ENCODE measurements around the gene LDLRAD3. TPM values are rescaled to one million over a fixed set of nuclear protein-coding genes. Genes with fewer than 3 reads are reported as not detected.

The LDLRAD3 gene
- total RNA-seq, 1 experiment from 2014 or later, result 19.0 TPM

DNA sequence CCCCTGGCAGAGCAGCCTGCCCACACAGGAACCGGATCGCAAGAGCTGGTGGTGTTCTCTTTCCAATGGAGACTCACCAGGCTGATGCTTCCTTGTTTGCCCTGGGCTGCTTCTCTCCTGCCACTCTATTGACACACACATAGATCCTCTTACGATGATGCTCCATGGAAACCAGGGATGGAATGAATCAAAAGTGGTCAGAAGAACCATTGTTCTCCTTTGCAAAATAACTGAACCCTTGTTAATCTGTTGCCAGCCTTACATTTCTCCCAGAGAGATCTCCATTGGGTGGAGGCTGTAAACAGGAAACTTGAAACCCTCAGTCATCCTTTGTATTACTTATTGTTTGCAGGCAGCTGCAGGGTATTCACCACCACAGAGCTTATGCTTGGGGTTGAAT, 24.6 kb upstream of the LDLRAD3 start:
- ChIA-PET CTCF (no interaction called here), POLR2A (no interaction called here), RAD21 (ENCODE audit: low non-redundant PET in 1 of 2, low total read pairs in 2 of 2, uncharacterized antibody in 2 of 2, unreplicated experiment in 2 of 2) (no interaction called here)
- intact Hi-C loops (cut with micrococcal nuclease), result no loop called here
- no peak overlapping the region for H2AFZ ChIP-seq (ENCODE audit: low read depth, low read length, poor library complexity, severe bottlenecking)
- no peak overlapping the region for H3K4me2 ChIP-seq (ENCODE audit: low read length)
- no peak overlapping the region for H3K4me3 ChIP-seq (replicated peaks in 1 of 2; ENCODE audit: low read depth in 1 of 2, low read length in 2 of 2)
- no peak for DNase-seq (ENCODE audit: low read depth, low spot score)
- H3K36me3 ChIP-seq (ENCODE audit: control insufficient read depth in 1 of 2, insufficient read depth in 2 of 2, low read length in 2 of 2), result no peaks in the 10 kb centered on the region
- no peak overlapping the region for H3K27ac ChIP-seq (ENCODE audit: low read depth, low read length)
- H3K27me3 ChIP-seq (ENCODE audit: insufficient read depth, low read length), result 0 out of 2 replicates have a peak, but pooled peaks cover 13% of the 10 kb centered on the region
- TF ChIP-seq JUND (IDR thresholded peaks at IDR 0.05) (no peak), POLR2A (IDR thresholded peaks at IDR 0.05; ENCODE audit: borderline replicate concordance, extremely low read depth, insufficient read depth, insufficient read length) (no peak), ZFX (IDR thresholded peaks at IDR 0.05) (no peak), RAD21 (IDR thresholded peaks at IDR 0.05; ENCODE audit: low read depth) (no peak), CBX3 (IDR thresholded peaks at IDR 0.05; ENCODE audit: low read depth) (no peak), SRF (IDR thresholded peaks at IDR 0.05; ENCODE audit: low read depth) (no peak), SIN3A (IDR thresholded peaks at IDR 0.05; ENCODE audit: low read depth) (no peak), ZNF274 (IDR thresholded peaks at IDR 0.05; ENCODE audit: low read depth, low read length) (no peak), ELF1 (IDR thresholded peaks at IDR 0.05; ENCODE audit: borderline replicate concordance, low read depth) (no peak), CTCF (IDR thresholded peaks at IDR 0.05 in 2 of 3, conservative IDR thresholded peaks at IDR 0.05 in 1 of 3; ENCODE audit: borderline replicate concordance in 1 of 3, insufficient read depth in 1 of 3, low read depth in 2 of 3, low read length in 2 of 3) (no peak), SP1 (IDR thresholded peaks at IDR 0.05; ENCODE audit: low read depth) (no peak), YY1 (IDR thresholded peaks at IDR 0.05; ENCODE audit: extremely low read depth, insufficient replicate concordance, low read depth, low read length) (no peak)
- TF ChIP-seq, protein P1, sequence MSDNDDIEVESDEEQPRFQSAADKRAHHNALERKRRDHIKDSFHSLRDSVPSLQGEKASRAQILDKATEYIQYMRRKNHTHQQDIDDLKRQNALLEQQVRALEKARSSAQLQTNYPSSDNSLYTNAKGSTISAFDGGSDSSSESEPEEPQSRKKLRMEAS (IDR thresholded peaks at IDR 0.05), result no peak
- TF ChIP-seq, protein P2, sequence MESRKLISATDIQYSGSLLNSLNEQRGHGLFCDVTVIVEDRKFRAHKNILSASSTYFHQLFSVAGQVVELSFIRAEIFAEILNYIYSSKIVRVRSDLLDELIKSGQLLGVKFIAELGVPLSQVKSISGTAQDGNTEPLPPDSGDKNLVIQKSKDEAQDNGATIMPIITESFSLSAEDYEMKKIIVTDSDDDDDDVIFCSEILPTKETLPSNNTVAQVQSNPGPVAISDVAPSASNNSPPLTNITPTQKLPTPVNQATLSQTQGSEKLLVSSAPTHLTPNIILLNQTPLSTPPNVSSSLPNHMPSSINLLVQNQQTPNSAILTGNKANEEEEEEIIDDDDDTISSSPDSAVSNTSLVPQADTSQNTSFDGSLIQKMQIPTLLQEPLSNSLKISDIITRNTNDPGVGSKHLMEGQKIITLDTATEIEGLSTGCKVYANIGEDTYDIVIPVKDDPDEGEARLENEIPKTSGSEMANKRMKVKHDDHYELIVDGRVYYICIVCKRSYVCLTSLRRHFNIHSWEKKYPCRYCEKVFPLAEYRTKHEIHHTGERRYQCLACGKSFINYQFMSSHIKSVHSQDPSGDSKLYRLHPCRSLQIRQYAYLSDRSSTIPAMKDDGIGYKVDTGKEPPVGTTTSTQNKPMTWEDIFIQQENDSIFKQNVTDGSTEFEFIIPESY (IDR thresholded peaks at IDR 0.05; ENCODE audit: extremely low read depth, insufficient replicate concordance, low read length), result no peak
- H3K9ac ChIP-seq (ENCODE audit: low read length), result no peak overlapping the region
- no peak for ATAC-seq
- H3K9me2 ChIP-seq (ENCODE audit: insufficient read depth), result no peaks in the 10 kb centered on the region
- no peaks in the 10 kb centered on the region for H3K79me2 ChIP-seq (ENCODE audit: insufficient read depth, low read length)
- no peaks in the 10 kb centered on the region for H3K4me1 ChIP-seq (ENCODE audit: control insufficient read depth in 1 of 2, insufficient read depth in 2 of 2, low read length in 2 of 2)
- H4K20me1 ChIP-seq (ENCODE audit: insufficient read depth), result no peaks in the 10 kb centered on the region
- BruUV-seq (replicated peaks), result no TSS peak
- H3K9me3 ChIP-seq (ENCODE audit: control insufficient read depth in 1 of 2, insufficient read depth in 1 of 2, low read depth in 1 of 2, low read length in 2 of 2), result no peaks in the 10 kb centered on the region
